GM21576 (cell line): ENCODE data around the gene PSMC4.

ENCODE experiments used
- ATAC-seq: cut with Tn5 transposase; IDR thresholded peaks from one replicate; pipeline ENCODE4 v1.9.1; 2021; ENCODE audit warnings: mild to moderate bottlenecking, moderate library complexity; ENCODE audit not compliant: unreplicated experiment

The PSMC4 gene

DNA sequence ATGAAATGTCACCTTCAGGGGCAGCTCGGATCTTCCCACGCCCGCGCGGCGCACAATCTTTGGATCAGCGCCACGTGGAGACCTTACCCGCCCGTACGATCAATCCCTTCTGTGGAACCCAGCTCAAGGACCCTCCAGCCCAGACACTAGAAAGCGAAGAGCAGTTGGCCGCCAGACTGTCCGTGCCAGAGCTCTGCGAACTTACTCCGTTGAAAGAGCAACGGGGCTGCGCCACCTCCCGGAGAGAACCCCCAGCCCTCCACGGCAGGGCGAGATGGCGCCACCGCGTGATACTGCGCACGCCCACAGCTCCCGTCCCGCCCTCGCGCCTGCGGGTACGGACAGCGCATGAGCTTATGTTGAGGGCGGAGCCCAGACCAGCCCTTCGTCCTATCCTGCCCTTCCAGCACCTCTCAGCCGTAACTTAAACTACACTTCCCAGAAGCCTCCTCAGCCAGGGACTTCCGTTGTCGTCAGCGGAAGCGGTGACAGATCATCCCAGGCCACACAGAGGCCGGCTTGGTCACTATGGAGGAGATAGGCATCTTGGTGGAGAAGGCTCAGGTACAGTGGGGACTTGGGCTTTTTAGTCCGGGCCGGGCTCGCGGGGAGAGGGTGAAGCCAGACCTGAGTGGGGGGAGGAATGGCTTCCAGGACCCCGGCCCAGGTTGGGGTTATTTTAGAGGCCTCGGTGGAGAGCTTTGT lies at the start of gene PSMC4:
TSS of gene PSMC4 (plus strand) at position 491 of the 705 bp plus-strand sequence. CDS start at position 529, 38 bp downstream.
- ATAC-seq = peak; percentile 92

- ATAC-seq = no peak
These were observed 47.1 kb upstream of the PSMC4 start for GRCh38 chr19:39923862-39924261.

- ATAC-seq = no peak
These were observed 46.6 kb upstream of the PSMC4 start for GRCh38 chr19:39924389-39924788.

- ATAC-seq = no peak
These were observed 46.0 kb upstream of the PSMC4 start for GRCh38 chr19:39924952-39925351.

DNA sequence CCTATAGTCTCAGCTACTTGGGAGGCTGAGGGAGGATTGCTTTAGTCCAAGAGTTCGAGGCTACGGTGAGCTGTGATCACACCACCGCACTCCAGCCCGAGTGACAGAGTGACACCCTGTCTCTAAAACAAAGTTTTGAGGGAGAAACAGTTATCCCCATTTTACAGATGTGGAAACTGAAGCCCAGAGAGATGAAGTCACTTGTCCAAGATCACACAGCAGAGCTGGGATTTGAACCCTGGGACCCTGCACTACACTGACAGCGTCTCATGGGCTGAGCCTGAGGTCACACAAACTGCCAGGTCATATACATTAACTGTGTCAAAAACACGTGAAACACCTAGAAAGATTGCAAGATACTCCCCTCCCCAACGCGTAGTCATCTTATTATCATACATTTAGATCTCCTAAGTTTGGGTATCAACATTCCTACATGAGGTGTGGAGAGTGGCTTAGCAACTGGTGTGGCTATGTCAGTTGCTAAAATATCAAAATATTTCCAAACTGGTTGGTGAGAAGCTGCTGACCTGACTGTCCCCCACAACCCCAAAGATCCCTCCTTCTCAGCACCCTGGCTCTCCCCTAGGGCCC lies 44.7 kb upstream of the PSMC4 start:
- ATAC-seq = no peak

DNA sequence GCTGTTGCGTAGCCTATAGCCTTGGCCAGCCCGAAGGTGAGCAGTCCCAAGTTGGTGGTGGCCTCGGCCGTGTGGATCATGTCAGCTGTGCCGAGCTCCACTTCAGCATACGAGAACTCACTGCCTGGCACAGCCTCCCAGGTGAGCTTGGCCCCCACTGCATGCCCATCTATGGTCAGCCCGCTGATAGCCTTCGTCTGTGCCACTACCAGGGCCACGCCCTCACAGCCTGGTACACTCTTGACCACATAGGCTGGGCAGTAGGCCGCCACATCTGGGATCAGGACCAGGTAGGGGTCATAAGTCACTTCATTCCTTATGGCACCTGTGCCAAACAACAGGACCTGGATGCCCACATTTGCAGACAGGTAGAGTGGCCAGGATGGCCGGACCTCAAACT lies 43.9 kb upstream of the PSMC4 start:
- ATAC-seq = no peak

DNA sequence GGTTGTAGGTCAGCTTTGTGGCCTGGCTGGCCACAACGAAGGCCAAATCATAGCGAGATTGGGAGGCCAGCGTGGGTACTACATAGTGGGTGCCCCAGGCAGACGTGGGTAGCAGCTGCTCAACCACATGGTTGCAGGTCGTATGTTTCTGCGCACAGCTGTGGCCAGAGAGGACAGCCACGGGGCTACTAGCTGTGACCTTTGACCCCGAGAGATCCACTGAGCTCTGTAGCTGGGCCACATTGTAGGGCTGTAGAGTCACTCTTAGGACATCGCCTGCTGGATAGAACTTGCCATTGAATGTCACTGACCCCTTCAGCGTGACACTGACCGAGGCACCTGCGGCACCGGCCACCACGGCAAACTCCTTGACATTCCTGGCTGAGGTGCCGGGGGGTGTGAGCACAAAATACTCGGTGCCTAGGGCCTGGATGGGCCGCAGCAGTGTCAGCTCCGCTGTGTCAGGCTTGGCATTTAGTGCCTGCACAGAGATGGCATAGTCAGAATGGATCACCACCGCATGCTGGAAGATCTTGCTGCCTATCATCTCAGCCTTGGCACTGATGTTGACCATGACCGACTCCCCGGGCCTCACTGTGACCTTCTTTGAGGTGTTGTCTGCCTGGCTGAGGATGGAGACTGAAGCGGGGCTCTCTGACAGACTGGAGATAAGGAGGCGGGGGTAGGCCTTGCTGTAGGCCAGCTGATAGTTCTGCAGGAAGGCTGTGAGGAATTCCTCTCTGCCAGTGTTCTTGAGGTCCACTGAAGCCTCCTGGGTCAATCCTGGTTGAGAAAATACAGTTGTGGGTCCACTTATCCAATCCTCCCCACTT lies 43.2 kb upstream of the PSMC4 start:
- ATAC-seq = no peak

GRCh38 chr19:39928357-39928725 lies 42.6 kb upstream of the PSMC4 start:
- no peak for ATAC-seq

DNA sequence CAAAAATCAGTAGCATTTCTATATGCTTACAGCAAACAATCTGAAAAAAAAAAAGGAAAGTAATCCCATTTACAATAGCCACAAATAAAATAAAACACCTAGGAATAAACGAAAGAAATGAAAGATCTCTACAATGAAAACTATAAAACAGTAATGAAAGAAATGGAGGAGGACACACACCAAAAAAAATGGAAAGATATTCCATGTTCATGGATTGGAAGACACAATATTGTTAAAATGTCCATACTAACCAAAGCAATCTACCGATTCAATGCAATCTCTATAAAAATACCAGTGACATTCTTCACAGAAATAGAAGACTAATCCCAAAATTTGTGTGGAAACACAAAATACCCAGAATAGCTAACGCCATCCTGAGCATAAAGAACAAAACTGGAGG lies 41.2 kb upstream of the PSMC4 start:
- no peak for ATAC-seq

- no peak for ATAC-seq
These were observed 36.2 kb upstream of the PSMC4 start, which contains the start of gene FCGBP for GRCh38 chr19:39934584-39935363. Gene FCGBP (minus strand): TSS chr19:39934634.

- ATAC-seq = no peak
These were observed 35.7 kb upstream of the PSMC4 start for GRCh38 chr19:39935364-39935661.

DNA sequence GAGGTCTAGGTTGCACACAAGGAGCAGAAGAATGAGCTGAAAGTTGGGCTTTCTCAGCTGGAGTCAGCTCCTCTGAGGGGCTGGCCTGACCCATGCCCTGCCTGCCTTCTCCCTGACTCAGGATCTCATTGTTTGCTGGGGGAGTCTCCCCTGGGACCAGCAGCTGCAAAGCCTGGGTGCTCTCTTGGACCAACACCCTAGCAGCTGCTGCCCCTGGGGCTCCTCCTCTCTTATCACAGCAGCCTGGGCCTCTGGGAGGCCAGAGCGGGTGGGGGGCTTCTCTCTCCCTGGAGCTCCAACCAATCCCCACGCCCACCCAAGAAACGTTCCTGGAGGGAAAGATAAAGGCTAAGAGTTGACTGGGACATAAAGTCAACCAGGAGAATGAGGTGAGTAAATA lies 34.9 kb upstream of the PSMC4 start:
- ATAC-seq = no peak

DNA sequence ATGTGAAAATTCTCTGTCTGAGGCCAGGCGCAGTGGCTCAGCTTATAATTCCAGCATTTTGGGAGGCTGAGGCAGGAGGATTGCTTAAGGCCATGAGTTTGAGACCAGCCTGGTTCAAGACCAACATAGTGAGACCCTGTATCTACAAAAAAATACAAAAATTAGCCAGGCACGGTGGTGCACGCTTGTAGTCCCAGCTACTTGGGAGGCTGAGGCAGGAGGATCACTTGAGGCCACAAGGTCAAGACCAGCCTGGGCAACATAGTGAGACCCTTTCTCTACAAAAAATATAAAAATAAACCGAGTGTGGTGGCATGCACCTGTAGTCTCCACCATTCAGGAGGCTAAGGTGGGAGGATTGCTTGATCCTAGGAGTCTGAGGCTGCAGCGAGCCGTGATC lies 34.3 kb upstream of the PSMC4 start:
- no peak for ATAC-seq

DNA sequence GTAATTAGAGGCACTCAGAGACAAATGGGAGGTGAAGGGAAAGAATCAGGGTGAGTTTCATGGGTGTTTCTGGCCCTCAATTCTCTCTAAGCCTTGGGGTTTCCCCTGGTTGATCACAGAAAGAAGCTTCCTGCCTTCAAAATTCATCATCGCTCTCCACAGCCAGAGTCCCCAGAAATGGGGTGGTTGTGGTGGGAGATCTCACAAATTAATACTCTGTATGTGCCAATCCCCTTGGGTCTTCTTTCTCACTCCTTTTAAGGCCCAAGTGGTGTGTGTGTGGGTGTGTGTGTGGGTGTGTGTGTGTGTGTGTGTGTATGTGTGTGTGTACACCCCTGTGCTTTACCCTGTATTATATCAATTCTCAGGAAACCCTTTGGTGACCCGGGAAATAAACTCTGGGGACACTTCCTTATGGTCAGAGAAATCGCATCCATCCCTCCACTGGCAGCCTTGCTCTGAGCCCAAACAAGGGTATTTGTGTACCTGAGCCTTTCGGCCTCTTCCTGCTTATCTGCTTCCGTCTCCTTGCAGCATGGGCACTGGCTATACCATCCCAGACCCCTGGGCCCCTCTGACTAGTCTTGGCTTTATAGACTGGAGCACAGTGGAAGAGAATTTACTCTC lies 33.8 kb upstream of the PSMC4 start:
- no peak for ATAC-seq

GRCh38 chr19:39937787-39938186 lies 33.2 kb upstream of the PSMC4 start:
- no peak for ATAC-seq

DNA sequence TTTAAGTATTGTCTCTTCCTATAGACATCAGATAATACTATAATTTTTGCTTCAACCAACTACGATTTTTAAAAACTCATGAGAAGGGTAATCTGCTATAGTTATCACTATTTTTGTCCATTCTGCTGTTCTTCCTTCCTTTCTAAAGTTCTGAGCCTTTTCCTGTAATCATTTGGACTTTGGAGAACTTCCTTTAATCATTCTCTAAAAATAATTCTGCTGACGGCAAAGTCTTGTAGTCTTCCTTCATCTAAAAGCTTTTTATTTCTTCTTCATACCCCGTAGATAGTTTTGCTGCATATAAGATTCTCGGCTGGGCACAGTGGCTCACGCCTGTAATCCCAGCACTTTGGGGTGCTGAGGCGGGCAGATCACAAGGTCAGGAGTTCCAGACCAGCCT lies 31.4 kb upstream of the PSMC4 start:
- no peak for ATAC-seq

DNA sequence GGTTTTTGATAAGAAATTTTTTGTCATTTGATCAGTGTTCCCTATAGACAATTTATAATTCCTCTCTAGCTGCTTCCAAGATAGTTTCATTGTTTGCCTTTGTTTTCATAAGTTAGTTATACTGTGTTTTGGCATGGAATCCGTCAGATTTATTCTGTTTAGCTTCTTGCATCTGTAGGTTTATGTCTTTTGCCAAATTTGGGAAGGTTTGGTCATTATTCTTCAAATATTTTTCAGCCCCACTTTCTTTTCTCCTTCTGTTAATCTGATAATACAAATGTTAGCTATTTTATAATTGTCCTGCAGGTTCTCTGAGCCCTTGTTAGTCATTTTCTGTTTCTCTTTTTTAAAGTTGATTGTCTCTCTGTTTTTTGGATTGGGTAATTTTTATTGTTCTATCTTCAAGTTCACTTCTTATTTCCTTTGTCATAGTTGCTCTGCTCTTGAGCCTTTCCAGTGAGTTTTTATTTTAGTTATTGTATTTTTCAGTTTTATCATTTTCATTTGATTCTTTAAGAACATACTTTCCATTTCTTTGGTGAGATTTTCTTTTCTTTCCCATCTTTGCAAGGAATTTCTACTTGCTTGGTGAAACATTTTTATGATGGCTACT lies 30.6 kb upstream of the PSMC4 start:
- no peak for ATAC-seq

- no peak for ATAC-seq
These were observed 29.8 kb upstream of the PSMC4 start for GRCh38 chr19:39941151-39941550.

DNA sequence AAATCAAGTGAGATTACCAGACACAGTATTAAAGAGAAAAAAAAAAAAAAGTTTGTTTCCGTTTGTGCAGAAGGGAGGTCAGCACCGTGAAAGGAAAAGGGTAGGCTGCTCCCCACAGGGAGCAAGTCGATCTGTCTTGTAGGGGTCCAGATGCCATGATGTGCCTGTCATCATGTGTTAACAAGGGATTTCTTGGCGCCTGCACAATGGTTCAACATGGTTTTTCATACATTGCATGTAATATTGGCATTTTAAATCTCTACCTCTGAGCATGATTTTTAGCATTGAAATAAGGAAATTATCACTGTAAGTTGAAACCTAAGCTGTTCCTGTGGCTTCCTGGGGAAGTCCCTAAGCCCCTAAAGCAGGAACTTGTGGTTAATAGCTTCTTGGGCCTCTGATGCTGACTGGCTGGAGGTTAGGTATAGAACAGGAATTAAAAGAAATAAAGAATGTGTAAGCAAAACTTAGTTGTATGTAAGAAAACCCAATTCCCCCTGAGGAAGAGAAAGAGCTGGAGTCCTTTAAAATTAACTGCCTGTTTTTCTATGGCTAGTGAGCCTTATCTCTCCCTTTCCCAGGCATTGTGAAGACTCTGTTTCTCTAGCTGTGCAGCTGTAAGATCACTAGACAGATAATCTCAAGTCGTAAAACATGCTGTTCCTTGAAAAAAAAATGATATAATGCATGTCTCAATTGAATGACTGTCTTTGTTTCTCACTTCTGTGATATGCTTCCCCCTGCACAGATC lies 29.2 kb upstream of the PSMC4 start:
- ATAC-seq = peak; percentile 76

DNA sequence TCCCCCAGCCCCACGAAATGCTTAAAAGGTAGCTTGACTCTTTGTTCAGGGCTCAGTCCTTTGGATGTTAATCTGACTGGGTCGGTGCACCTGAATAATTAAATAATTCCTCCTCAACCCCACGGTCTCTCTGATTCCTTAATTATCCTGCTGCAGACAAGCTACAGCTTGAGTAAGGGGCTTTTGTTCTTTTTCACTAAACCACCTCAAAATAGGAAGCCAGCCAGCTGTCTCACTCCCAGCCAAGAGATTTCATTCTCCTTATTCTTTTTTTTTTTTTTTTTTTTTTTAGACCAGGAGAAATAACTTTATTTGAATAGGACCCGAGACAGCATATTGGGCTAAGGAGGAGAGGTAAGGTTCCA lies 28.6 kb upstream of the PSMC4 start:
- no peak for ATAC-seq
